ENCODE measurements around the gene MAP3K3. TPM values are rescaled to one million over a fixed set of nuclear protein-coding genes. Genes with fewer than 3 reads are reported as not detected.
"Not testable (repeated sequence)": the region's sequence is repeated elsewhere in the genome, so short reads cannot be mapped to it uniquely, and the experiment has no call there.

The MAP3K3 gene
- total and polyA plus RNA-seq, 2 donors (not counting 1 experiment from before 2014, with no cell fraction given): 49.1 to 74.7 TPM

GRCh38 chr17:63716426-63716825 lies 94.2 kb downstream of the MAP3K3 start:
- Histone ChIP-seq H3K27ac (ENCODE audit: low read length in 2 of 2) (no peak overlapping the region), H3K9me3 (ENCODE audit: control extremely low read depth in 1 of 3, control insufficient read depth in 2 of 3, insufficient read depth in 1 of 3, low read length in 2 of 3) (no peaks in the 10 kb centered on the region), H3K4me2 (replicated peaks; ENCODE audit: low read depth, low read length, poor library complexity, severe bottlenecking) (no peak overlapping the region), H3K4me3 (ENCODE audit: control extremely low read depth in 1 of 5, extremely low read depth in 1 of 5, insufficient read depth in 1 of 5, low read depth in 2 of 5, low read length in 4 of 5) (no peak overlapping the region), H3K79me2 (ENCODE audit: control insufficient read depth, insufficient read depth, low read length) (peaks cover 24% of the 10 kb centered on the region), H3K9ac (ENCODE audit: low read length) (no peak overlapping the region), H4K20me1 (ENCODE audit: control insufficient read depth, insufficient read depth, low read length, poor library complexity, severe bottlenecking) (no peaks in the 10 kb centered on the region), H3K27me3 (replicated peaks in 1 of 4; ENCODE audit: control extremely low read depth in 1 of 4, control insufficient read depth in 3 of 4, insufficient read depth in 4 of 4, low read length in 3 of 4) (no peaks in the 10 kb centered on the region), H3K4me1 (ENCODE audit: control insufficient read depth in 2 of 2, insufficient read depth in 2 of 2, low read length in 2 of 2) (no peaks in the 10 kb centered on the region), H2AFZ (ENCODE audit: insufficient read depth, low read depth, low read length, poor library complexity, severe bottlenecking) (no peak overlapping the region), H3K36me3 (replicated peaks in 1 of 2; ENCODE audit: control extremely low read depth in 1 of 2, control insufficient read depth in 1 of 2, extremely low read depth in 1 of 2, insufficient read depth in 2 of 2, low read length in 1 of 2) (peaks cover 21 to 41% of the 10 kb centered on the region in 2 experiments)
- DNase-seq (no peak), ATAC-seq (ENCODE audit: low read depth) (no peak)
- intact Hi-C loops (cut with micrococcal nuclease): no loop called here
- Mint-ChIP-seq H3K27ac (no peak overlapping the region), H3K9me3 (ENCODE audit: insufficient read depth) (no peaks in the 10 kb centered on the region), H3K27me3 (no peaks in the 10 kb centered on the region), H3K4me1 (no peaks in the 10 kb centered on the region), H3K4me3 (no peak overlapping the region)
- CTCF ChIA-PET: interaction anchor here (0.5 to 1.3 kb wide), 2 partner anchors 16 to 20 kb away, joined by 3 read pairs; no protein-coding TSS in a partner anchor
- POLR2A ChIA-PET: no interaction called here
- TF ChIP-seq CTCF (IDR thresholded peaks at IDR 0.05) (no peak), EZH2 (IDR thresholded peaks at IDR 0.05; ENCODE audit: borderline replicate concordance, insufficient read depth, low read depth, low read length, poor library complexity, severe bottlenecking) (no peak)
- 100% methylated on average over 1 of the region's 3 CpGs for WGBS (ENCODE audit: insufficient coverage)

- Histone ChIP-seq H3K9ac (ENCODE audit: low read length) (no peak overlapping the region), H3K9me3 (ENCODE audit: control extremely low read depth in 1 of 3, control insufficient read depth in 2 of 3, insufficient read depth in 1 of 3, low read length in 2 of 3) (no peaks in the 10 kb centered on the region), H3K27ac (ENCODE audit: low read length in 2 of 2) (no peak overlapping the region), H3K27me3 (replicated peaks in 1 of 4; ENCODE audit: control extremely low read depth in 1 of 4, control insufficient read depth in 3 of 4, insufficient read depth in 4 of 4, low read length in 3 of 4) (no peaks in the 10 kb centered on the region), H2AFZ (ENCODE audit: insufficient read depth, low read depth, low read length, poor library complexity, severe bottlenecking) (no peak overlapping the region), H3K36me3 (replicated peaks in 1 of 2; ENCODE audit: control extremely low read depth in 1 of 2, control insufficient read depth in 1 of 2, extremely low read depth in 1 of 2, insufficient read depth in 2 of 2, low read length in 1 of 2) (peaks cover 15 to 27% of the 10 kb centered on the region in 2 experiments), H3K79me2 (ENCODE audit: control insufficient read depth, insufficient read depth, low read length) (peaks cover 10% of the 10 kb centered on the region), H3K4me2 (replicated peaks; ENCODE audit: low read depth, low read length, poor library complexity, severe bottlenecking) (no peak overlapping the region), H3K4me1 (ENCODE audit: control insufficient read depth in 2 of 2, insufficient read depth in 2 of 2, low read length in 2 of 2) (no peaks in the 10 kb centered on the region), H4K20me1 (ENCODE audit: control insufficient read depth, insufficient read depth, low read length, poor library complexity, severe bottlenecking) (no peaks in the 10 kb centered on the region), H3K4me3 (ENCODE audit: control extremely low read depth in 1 of 5, extremely low read depth in 1 of 5, insufficient read depth in 1 of 5, low read depth in 2 of 5, low read length in 4 of 5) (no peak overlapping the region)
- TF ChIP-seq EZH2 (IDR thresholded peaks at IDR 0.05; ENCODE audit: borderline replicate concordance, insufficient read depth, low read depth, low read length, poor library complexity, severe bottlenecking) (no peak), CTCF (IDR thresholded peaks at IDR 0.05) (no peak)
- Mint-ChIP-seq H3K27ac (no peak overlapping the region), H3K9me3 (ENCODE audit: insufficient read depth) (no peaks in the 10 kb centered on the region), H3K27me3 (no peaks in the 10 kb centered on the region), H3K4me3 (no peak overlapping the region), H3K4me1 (no peaks in the 10 kb centered on the region)
- 100% methylated on average over 2 of the region's 5 CpGs for WGBS (ENCODE audit: insufficient coverage)
- ChIA-PET CTCF (interaction anchor here (1.0 kb wide), 1 partner anchor 107 kb away, joined by 4 read pairs; no protein-coding TSS in a partner anchor), POLR2A (no interaction called here)
- DNase-seq (no peak), ATAC-seq (ENCODE audit: low read depth) (no peak)
- intact Hi-C loops (cut with micrococcal nuclease): no loop called here
Measured at GRCh38 chr17:63718988-63719387, 96.8 kb downstream of the MAP3K3 start.

- H3K4me1 Mint-ChIP-seq; H3K4me1 ChIP-seq (ENCODE audit: control insufficient read depth in 2 of 2, insufficient read depth in 2 of 2, low read length in 2 of 2); H3K27me3 Mint-ChIP-seq; H4K20me1 ChIP-seq (ENCODE audit: control insufficient read depth, insufficient read depth, low read length, poor library complexity, severe bottlenecking); DNase-seq; POLR2A ChIA-PET; intact Hi-C loops (cut with micrococcal nuclease); H3K4me3 ChIP-seq (ENCODE audit: control extremely low read depth in 1 of 5, extremely low read depth in 1 of 5, insufficient read depth in 1 of 5, low read depth in 2 of 5, low read length in 4 of 5); ATAC-seq (ENCODE audit: low read depth); H3K9ac ChIP-seq (ENCODE audit: low read length); H3K79me2 ChIP-seq (ENCODE audit: control insufficient read depth, insufficient read depth, low read length); H3K4me2 ChIP-seq (replicated peaks; ENCODE audit: low read depth, low read length, poor library complexity, severe bottlenecking); H2AFZ ChIP-seq (ENCODE audit: insufficient read depth, low read depth, low read length, poor library complexity, severe bottlenecking); H3K27me3 ChIP-seq (replicated peaks in 1 of 4; ENCODE audit: control extremely low read depth in 1 of 4, control insufficient read depth in 3 of 4, insufficient read depth in 4 of 4, low read length in 3 of 4); H3K4me3 Mint-ChIP-seq; H3K9me3 Mint-ChIP-seq (ENCODE audit: insufficient read depth); H3K27ac Mint-ChIP-seq; H3K27ac ChIP-seq (ENCODE audit: low read length in 2 of 2); H3K9me3 ChIP-seq (ENCODE audit: control extremely low read depth in 1 of 3, control insufficient read depth in 2 of 3, insufficient read depth in 1 of 3, low read length in 2 of 3): not testable (repeated sequence)
- H3K36me3 ChIP-seq (replicated peaks in 1 of 2; ENCODE audit: control extremely low read depth in 1 of 2, control insufficient read depth in 1 of 2, extremely low read depth in 1 of 2, insufficient read depth in 2 of 2, low read length in 1 of 2): peaks cover 9 to 21% of the 10 kb centered on the region in 2 experiments
- CTCF ChIA-PET: interaction anchor here (3.9 kb wide), 1 partner anchor 10 kb away, joined by 21 read pairs; no protein-coding TSS in a partner anchor
- 100% methylated on average over 4 of the region's 5 CpGs for WGBS (ENCODE audit: insufficient coverage)
Measured at GRCh38 chr17:63720194-63720593, 98.0 kb downstream of the MAP3K3 start.
